Stomach (tissue), 9 donors: ENCODE measurements around the gene ABLIM2. TPM values are rescaled to one million over a fixed set of nuclear protein-coding genes. Genes with fewer than 3 reads are reported as not detected.
A peak's percentile ranks its signal among the peaks of the same experiment; 100 is the strongest.

ENCODE experiments used
- DNase-seq, 2 donors: peaks; one replicate each; pipeline versions ENCODE4 v3.0.0 to v3.0.0-alpha.2; 2013 to 2019
- H3K27ac ChIP-seq, 5 donors: fragments of 200-600 bp in 4 of 5; sonication (generic) in 4 of 5; one replicate each; pipeline ENCODE4 v1.5.1; 2013 to 2019; ENCODE audit warnings: mild to moderate bottlenecking in 1 of 5, moderate library complexity in 1 of 5
- H3K27me3 ChIP-seq, 3 donors: fragments of 200-600 bp; sonication (generic); one replicate each; pipeline ENCODE4 v1.5.1; 2017 to 2019; ENCODE audit warnings: mixed run types in 1 of 3
- H3K36me3 ChIP-seq, 4 donors: fragments of 200-600 bp; sonication (generic); 1 replicate in 3 of 4; 2 replicates in 1 of 4; pipeline ENCODE4 v1.5.1; 2016 to 2019
- H3K4me1 ChIP-seq, 4 donors: fragments of 200-600 bp; sonication (generic); one replicate each; pipeline ENCODE4 v1.5.1; 2016 to 2019
- H3K4me3 ChIP-seq, 4 donors: fragments of 200-600 bp; sonication (generic) in 3 of 4; one replicate each; pipeline ENCODE4 v1.5.1; 2016 to 2019; ENCODE audit warnings: mild to moderate bottlenecking in 1 of 4
- H3K9me3 ChIP-seq, 4 donors: fragments of 200-600 bp; sonication (generic); one replicate each; pipeline ENCODE4 v1.5.1; 2016 to 2019
- CTCF ChIP-seq, 7 experiments: fragments of 450-650 bp in 4 of 7; fragments of 200-600 bp in 3 of 7; sonication (generic) in 3 of 7; IDR thresholded peaks; one replicate each; pipeline ENCODE4 v1.5.1; 2016 to 2019; ENCODE audit warnings: antibody characterized with exemption in 7 of 7, control low read depth in 2 of 7, mild to moderate bottlenecking in 1 of 7
- EP300 ChIP-seq: sonication (generic); formaldehyde crosslinking; IDR thresholded peaks from one replicate; pipeline ENCODE4 v1.6.1; 2017; ENCODE audit warnings: antibody characterized with exemption
- POLR2A ChIP-seq, 4 donors: fragments of 450-650 bp; IDR thresholded peaks; one replicate each; pipeline ENCODE4 v1.6.1; 2016; ENCODE audit warnings: antibody characterized with exemption in 4 of 4, control low read depth in 2 of 4, mild to moderate bottlenecking in 1 of 4, moderate library complexity in 1 of 4
- POLR2AphosphoS5 ChIP-seq, 3 donors: sonication (generic); formaldehyde crosslinking; IDR thresholded peaks; one replicate each; pipeline ENCODE4 v1.6.1; 2016; ENCODE audit warnings: antibody characterized with exemption in 3 of 3
- WGBS, 5 donors: extraction: QIAGEN DNeasy Blood & Tissue Kit in 3 of 5; methylation state at CpG; one replicate each; pipeline versions ENCODE4 v1.1.5 to v1.1.7; 2013 to 2018; 5-methylcytosine and 5-hydroxymethylcytosine counted together
- intact Hi-C: fragments of 100-400 bp; cut with DNase I; formaldehyde crosslinking; loops from one replicate; pipeline ENCODE4 v1.15.1; 2023; ENCODE audit warnings: low total_unique reads
- polyA plus RNA-seq, 3 donors: library from polyadenylated mRNA; stranded (reverse); fragments of 200-250 nt; gene quantifications; one replicate each; pipeline ENCODE4 v1.2.3, GENCODE V29; 2013
- total RNA-seq, 5 donors: library from RNA; depleted of rRNA; stranded (reverse); fragments of >200 nt; gene quantifications; one replicate each; pipeline versions ENCODE4 v1.1.0 to v1.2.3, GENCODE V29; 2014 to 2016
- donor health status: healthy with polysubstance abuse.
- donor health status: Bipolar disorder and iron deficiency.
- donor health status: healthy.

Gene ABLIM2
- total and polyA plus RNA-seq, 8 donors, result 2.3 to 28.0 (median 5.5) TPM

DNA sequence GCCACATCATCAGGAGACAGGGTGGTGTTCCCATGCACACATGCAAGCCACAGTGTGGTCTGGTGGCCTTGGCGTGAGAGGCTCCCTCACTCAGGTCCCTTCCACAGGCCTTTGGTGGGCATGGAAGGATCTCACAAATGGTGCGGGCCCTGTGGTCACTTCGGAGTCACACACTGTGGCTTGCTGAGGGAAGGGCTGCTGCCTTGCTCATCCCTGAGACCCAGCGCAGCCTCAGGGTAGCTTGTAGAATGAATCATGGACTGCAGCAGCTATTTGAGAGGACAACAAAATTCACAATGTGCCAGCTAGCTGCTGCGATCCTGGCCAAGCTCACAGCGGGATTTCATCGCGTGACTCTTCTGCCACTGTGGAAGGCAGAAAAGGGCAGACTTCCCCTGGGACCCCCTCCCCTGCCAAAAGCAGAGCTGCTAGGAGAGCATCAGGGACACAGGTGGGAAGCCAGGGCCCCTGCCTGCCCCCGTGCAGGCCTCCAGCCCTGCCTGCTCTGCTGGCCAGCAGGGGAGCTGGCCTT, 106.4 kb downstream of the ABLIM2 start:
- no peak overlapping the region for H3K4me3 ChIP-seq
- no peak for DNase-seq
- no peaks in the 10 kb centered on the region for H3K27me3 ChIP-seq
- TF ChIP-seq EP300, result no peak
- TF ChIP-seq POLR2AphosphoS5 (IDR thresholded peaks at IDR 0.05), result no peak
- TF ChIP-seq POLR2A (IDR thresholded peaks at IDR 0.05), result no peak
- TF ChIP-seq CTCF (IDR thresholded peaks at IDR 0.05), result no peak
- no peak overlapping the region for H3K27ac ChIP-seq
- peaks cover 0 to 15% (median 3%) of the 10 kb centered on the region in 4 donors for H3K9me3 ChIP-seq
- 89 to 99% (median 95%) methylated on average over 8 to 9 of the region's 9 CpGs for WGBS, 5 donors
- intact Hi-C loops, result no loop called here
- peaks cover 10 to 15% (median 11%) of the 10 kb centered on the region in 4 donors for H3K4me1 ChIP-seq
- H3K36me3 ChIP-seq, result peaks cover 0 to 10% (median 4%) of the 10 kb centered on the region in 4 donors

- no peak for TF ChIP-seq POLR2AphosphoS5 (IDR thresholded peaks at IDR 0.05)
- TF ChIP-seq EP300, result no peak
- TF ChIP-seq CTCF (IDR thresholded peaks at IDR 0.05), result no peak
- TF ChIP-seq POLR2A (IDR thresholded peaks at IDR 0.05), result no peak
- H3K27me3 ChIP-seq, result no peaks in the 10 kb centered on the region
- intact Hi-C loops, result no loop called here
- H3K4me3 ChIP-seq, result no peak overlapping the region
- WGBS, 5 donors, result 82 to 91% (median 84%) methylated on average over 7 of the region's 7 CpGs
- H3K27ac ChIP-seq, result no peak overlapping the region
- peaks cover 10 to 15% (median 11%) of the 10 kb centered on the region in 4 donors for H3K4me1 ChIP-seq
- H3K36me3 ChIP-seq, result peaks cover 0 to 10% (median 4%) of the 10 kb centered on the region in 4 donors
- DNase-seq, result no peak
- peaks cover 0 to 15% (median 3%) of the 10 kb centered on the region in 4 donors for H3K9me3 ChIP-seq
Measured at GRCh38 chr4:8051644-8052043, 107.0 kb downstream of the ABLIM2 start.

DNA sequence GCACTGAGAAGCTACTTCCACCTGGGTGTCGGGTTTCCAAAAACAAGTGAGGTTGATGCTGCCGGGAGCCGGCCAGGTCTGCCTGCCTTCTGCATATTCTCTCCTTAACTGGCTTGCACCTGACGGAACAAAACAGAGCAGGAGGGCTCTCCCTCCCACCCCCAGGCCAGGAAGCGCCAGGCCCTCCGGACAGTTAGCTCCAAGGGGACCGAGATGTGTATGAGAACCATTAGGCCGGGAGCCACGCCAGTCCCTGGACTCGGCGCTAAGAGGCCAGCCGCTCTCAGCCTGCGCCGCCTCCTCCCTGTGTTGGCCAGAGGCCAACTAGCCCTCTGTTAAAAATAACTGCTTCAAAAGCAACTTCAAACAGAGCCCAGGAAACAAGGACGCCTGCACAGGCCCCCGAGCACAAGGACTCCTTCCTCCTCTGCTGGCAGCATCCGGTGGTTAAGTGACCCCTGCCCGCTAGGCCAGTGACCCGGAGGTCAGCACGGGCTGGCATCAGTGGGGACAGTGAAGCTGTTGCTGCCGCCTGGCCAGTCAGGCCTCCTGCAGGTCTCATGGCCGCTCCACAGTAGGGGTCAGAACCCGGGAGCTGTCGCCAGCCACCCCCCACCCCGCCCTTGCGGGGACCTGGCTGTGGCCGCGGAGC, 107.9 kb downstream of the ABLIM2 start:
- Histone ChIP-seq H3K4me1 (peaks cover 10 to 15% (median 11%) of the 10 kb centered on the region in 4 donors), H3K36me3 (peaks cover 0 to 10% (median 4%) of the 10 kb centered on the region in 4 donors), H3K4me3 (peak overlapping the region in 2 of 4 donors; percentile 12 to 18), H3K9me3 (peaks cover 0 to 15% (median 3%) of the 10 kb centered on the region in 4 donors), H3K27me3 (no peaks in the 10 kb centered on the region), H3K27ac (peak overlapping the region in 3 of 5 donors; percentile 10 to 68 (median 46))
- peak; percentile 71 to 93 for DNase-seq
- intact Hi-C loops, result no loop called here
- 12 to 17% (median 16%) methylated on average over 19 to 28 of the region's 28 CpGs for WGBS, 5 donors
- no peak for TF ChIP-seq POLR2A (IDR thresholded peaks at IDR 0.05)
- no peak for TF ChIP-seq CTCF (IDR thresholded peaks at IDR 0.05)
- no peak for TF ChIP-seq EP300
- no peak for TF ChIP-seq POLR2AphosphoS5 (IDR thresholded peaks at IDR 0.05)

GRCh38 chr4:8050180-8050554, 108.4 kb downstream of the ABLIM2 start:
- WGBS, 5 donors, result 57 to 71% (median 66%) methylated on average over 4 of the region's 4 CpGs
- peak overlapping the region in 1 of 5 donors; percentile 68 for H3K27ac ChIP-seq
- intact Hi-C loops, result no loop called here

More at GRCh38 chr4:8050180-8050554, 108.4 kb downstream of the ABLIM2 start:
- H3K4me1 ChIP-seq, result peaks cover 10 to 15% (median 11%) of the 10 kb centered on the region in 4 donors
- H3K9me3 ChIP-seq, result peaks cover 0 to 11% (median 1%) of the 10 kb centered on the region in 4 donors
- no peak for TF ChIP-seq CTCF (IDR thresholded peaks at IDR 0.05)
- TF ChIP-seq POLR2A (IDR thresholded peaks at IDR 0.05), result no peak
- TF ChIP-seq EP300, result no peak
- no peak for TF ChIP-seq POLR2AphosphoS5 (IDR thresholded peaks at IDR 0.05)
- peaks cover 0 to 10% (median 4%) of the 10 kb centered on the region in 4 donors for H3K36me3 ChIP-seq
- DNase-seq, result no peak
- no peak overlapping the region for H3K4me3 ChIP-seq
- no peaks in the 10 kb centered on the region for H3K27me3 ChIP-seq
